ENCODE data around the gene DYSF. TPM values are rescaled to one million over a fixed set of nuclear protein-coding genes. Genes with fewer than 3 reads are reported as not detected.

The DYSF gene
- total RNA-seq, 4 donors from 2014 or later = 4.2 to 12.0 (median 5.9) TPM

DNA sequence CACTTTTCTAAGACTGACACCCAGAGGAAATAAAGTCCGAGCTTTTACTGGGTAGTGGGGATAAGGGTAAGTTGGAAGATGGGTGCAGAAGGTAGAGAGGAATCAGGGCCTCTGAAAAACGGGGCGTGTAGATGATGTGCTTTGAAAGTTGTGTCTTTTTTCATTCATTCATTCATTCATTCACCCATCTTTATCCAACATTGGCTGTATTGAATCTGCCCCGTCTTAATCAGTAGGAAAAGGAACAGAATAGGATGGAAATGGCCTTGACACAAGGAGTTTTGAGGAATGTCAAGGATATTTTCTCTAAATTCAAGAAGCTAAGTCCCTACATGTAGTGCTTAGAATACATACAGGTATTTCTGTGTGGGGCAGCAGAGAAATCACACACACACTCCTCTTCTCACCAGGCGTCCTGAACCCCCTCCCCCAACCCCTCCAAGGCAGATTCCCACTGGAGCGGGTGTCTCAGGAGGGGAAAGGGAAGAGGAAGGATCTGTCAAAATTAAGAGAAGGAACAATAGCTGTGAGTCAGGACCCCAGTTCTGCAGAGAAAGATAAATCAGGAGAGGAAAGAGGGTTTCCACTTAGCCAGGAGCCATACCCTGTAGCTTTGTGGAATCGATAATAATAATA, 13.9 kb downstream of the DYSF start:
- no peaks in the 10 kb centered on the region for H3K36me3 ChIP-seq
- peaks cover 0 to 39% of the 10 kb centered on the region in 2 donors for H3K27me3 ChIP-seq
- peaks cover 0 to 23% (median 8%) of the 10 kb centered on the region in 4 donors for H3K4me1 ChIP-seq
- WGBS, 2 donors = 16 to 20% methylated on average over 7 of the region's 7 CpGs
- peaks cover 0 to 12% (median 0%) of the 10 kb centered on the region in 4 donors for H3K9me3 ChIP-seq
- TF ChIP-seq POLR2A (IDR thresholded peaks at IDR 0.05) = no peak
- TF ChIP-seq, protein P1, sequence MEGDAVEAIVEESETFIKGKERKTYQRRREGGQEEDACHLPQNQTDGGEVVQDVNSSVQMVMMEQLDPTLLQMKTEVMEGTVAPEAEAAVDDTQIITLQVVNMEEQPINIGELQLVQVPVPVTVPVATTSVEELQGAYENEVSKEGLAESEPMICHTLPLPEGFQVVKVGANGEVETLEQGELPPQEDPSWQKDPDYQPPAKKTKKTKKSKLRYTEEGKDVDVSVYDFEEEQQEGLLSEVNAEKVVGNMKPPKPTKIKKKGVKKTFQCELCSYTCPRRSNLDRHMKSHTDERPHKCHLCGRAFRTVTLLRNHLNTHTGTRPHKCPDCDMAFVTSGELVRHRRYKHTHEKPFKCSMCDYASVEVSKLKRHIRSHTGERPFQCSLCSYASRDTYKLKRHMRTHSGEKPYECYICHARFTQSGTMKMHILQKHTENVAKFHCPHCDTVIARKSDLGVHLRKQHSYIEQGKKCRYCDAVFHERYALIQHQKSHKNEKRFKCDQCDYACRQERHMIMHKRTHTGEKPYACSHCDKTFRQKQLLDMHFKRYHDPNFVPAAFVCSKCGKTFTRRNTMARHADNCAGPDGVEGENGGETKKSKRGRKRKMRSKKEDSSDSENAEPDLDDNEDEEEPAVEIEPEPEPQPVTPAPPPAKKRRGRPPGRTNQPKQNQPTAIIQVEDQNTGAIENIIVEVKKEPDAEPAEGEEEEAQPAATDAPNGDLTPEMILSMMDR (IDR thresholded peaks at IDR 0.05) = no peak
- TF ChIP-seq EP300 (IDR thresholded peaks at IDR 0.05) = no peak
- H3K4me3 ChIP-seq = peak overlapping the region; percentile 35 to 75 (median 69)
- DNase-seq (ENCODE audit: low spot score in 2 of 2) = no peak
- H3K27ac ChIP-seq = no peak overlapping the region

DNA sequence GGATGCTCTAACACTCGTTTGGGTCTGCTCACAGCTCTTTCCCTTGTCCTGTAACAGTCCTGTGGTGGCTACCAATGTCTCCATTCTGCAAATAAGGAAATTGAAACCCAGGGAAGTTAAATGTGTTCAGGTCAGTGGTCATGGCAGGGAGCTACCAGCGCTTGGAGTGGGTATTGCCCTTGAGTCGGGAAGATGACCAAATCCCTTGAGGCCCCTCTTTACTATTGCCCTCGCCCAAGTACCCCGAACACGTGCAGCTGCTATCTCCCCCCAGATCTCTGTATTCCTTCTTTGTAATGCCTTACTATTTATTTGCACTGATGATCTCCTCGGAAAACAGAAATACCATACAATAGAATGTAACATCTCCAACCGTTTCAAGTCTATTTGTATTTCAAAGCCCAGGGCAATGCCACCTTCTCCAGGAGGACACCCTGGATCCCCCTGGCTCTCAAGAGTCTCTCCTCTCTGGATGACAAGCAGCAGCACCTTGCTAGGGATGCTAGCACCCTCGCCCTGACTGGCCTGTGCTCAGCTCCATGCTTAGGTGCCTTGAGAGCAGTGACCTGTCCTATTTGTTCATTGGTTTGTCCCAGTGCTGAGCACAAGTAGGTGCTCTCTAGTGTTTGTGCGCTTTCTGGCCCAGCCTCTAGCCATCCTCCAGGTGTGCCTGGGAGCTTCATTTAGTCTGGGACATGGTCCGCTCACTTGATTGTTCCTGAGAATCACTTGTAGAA, 15.1 kb downstream of the DYSF start:
- TF ChIP-seq, protein P1 (IDR thresholded peaks at IDR 0.05) = no peak
- TF ChIP-seq EP300 (IDR thresholded peaks at IDR 0.05) (no peak), POLR2A (IDR thresholded peaks at IDR 0.05) (no peak)
- no peak overlapping the region for H3K4me3 ChIP-seq
- H3K4me1 ChIP-seq = peaks cover 0 to 23% (median 8%) of the 10 kb centered on the region in 4 donors
- H3K9me3 ChIP-seq = peaks cover 0 to under 1% (median 0%) of the 10 kb centered on the region in 4 donors
- 61 to 74% methylated on average over 10 to 11 of the region's 11 CpGs for WGBS, 2 donors
- no peaks in the 10 kb centered on the region for H3K36me3 ChIP-seq
- H3K27me3 ChIP-seq = peaks cover 0 to 39% of the 10 kb centered on the region in 2 donors
- H3K27ac ChIP-seq = no peak overlapping the region
- DNase-seq (ENCODE audit: low spot score in 2 of 2) = no peak

DNA sequence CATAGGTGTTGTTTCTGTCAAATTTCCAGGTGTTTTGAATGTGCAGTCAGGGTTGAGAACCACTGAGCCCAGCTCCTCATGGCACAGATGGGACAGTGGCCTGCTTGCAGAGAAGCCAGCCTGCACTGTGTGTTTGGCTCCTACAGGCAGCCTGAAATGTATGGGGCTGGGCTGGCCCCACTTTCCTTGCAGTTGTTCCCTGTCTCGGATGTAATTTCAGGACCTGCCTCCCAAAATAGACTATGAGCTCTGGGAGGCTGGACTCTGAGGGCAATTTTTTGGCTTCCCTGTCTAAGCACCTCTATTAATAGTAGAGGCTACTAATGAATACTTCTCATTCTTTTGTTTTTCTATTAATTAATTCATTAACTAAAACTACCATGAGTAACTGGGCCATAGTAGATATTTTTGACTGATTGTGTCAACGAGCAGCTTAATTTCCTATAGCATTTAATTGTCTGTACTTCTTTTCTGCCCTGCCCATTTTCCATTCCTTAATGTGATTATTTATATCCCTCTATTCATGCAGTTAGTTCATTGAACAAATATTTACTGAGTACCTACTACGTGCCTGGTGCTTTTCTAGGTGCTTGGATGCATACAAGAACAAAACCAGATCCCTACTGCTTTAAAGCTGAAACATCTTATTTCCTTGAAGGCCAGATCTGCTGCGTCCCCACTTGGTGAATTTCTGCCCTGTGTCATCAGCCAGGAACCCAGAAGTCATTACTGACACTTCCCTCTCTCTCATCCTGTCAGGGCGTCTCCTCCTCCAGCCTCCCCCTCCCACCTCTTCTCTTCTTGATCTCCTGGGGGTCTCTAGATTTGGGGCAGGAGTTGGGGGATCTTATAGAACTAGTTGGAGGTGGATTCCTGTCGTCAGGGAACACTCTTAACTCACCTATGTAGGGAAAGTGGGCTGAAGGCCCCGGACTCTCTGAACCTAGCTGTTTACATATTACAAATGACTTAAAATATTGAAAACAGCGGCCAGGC, 16.3 kb downstream of the DYSF start:
- Histone ChIP-seq H3K36me3 (no peaks in the 10 kb centered on the region), H3K4me3 (no peak overlapping the region), H3K27ac (no peak overlapping the region), H3K9me3 (no peaks in the 10 kb centered on the region), H3K4me1 (peaks cover 0 to 23% (median 8%) of the 10 kb centered on the region in 4 donors), H3K27me3 (peaks cover 0 to 29% of the 10 kb centered on the region in 2 donors)
- WGBS, 2 donors = 78 to 83% methylated on average over 8 of the region's 8 CpGs
- DNase-seq (ENCODE audit: low spot score in 2 of 2) = no peak
- TF ChIP-seq POLR2A (IDR thresholded peaks at IDR 0.05) (no peak), EP300 (IDR thresholded peaks at IDR 0.05) (no peak)
- TF ChIP-seq, protein P1 (IDR thresholded peaks at IDR 0.05) = no peak

DNA sequence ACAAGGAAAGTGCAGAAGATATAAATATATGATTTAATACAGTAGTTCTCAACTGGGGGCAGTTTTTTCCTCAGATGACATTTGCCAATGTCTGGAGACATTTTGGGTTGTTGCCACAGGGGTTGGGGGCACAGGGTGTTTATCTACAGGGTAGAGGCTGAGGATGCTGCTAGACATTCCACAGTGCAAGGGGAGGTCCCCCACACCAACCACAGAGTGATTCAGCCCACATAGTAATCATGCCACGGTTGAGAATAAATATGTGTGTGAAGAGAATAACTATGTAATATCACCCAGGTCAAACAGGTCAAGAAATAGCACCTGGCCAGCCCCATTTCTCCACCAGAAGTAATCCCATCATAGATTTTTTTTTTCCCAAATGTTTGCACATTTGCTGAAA, 17.9 kb downstream of the DYSF start:
- TF ChIP-seq EP300 (IDR thresholded peaks at IDR 0.05) (no peak), POLR2A (IDR thresholded peaks at IDR 0.05) (no peak)
- TF ChIP-seq, protein P1 (IDR thresholded peaks at IDR 0.05) = no peak
- WGBS, 2 donors = 41 to 59% methylated on average over 1 of the region's 1 CpG
- no peak for DNase-seq (ENCODE audit: low spot score in 2 of 2)

More for the DNA sequence above, 17.9 kb downstream of the DYSF start:
- Histone ChIP-seq H3K36me3 (no peaks in the 10 kb centered on the region), H3K9me3 (no peaks in the 10 kb centered on the region), H3K4me3 (no peak overlapping the region), H3K27me3 (peaks cover 0 to 14% of the 10 kb centered on the region in 2 donors), H3K27ac (no peak overlapping the region), H3K4me1 (peaks cover 0 to 15% (median 6%) of the 10 kb centered on the region in 4 donors)
